GM19193 (cell line): ENCODE data around the gene TRPM1.

Experiments
- POLR2A ChIP-seq: IDR thresholded peaks from 4 replicates; pipeline ENCODE4 v1.6.1; 2011; ENCODE audit not compliant: insufficient read depth, insufficient read length; ENCODE audit errors: extremely low read depth

Gene TRPM1

GRCh38 chr15:31080591-31081014 is 20.9 kb downstream of the TRPM1 start:
- no peak for TF ChIP-seq POLR2A

GRCh38 chr15:31079519-31079918 is 22.0 kb downstream of the TRPM1 start:
- TF ChIP-seq POLR2A: no peak

DNA sequence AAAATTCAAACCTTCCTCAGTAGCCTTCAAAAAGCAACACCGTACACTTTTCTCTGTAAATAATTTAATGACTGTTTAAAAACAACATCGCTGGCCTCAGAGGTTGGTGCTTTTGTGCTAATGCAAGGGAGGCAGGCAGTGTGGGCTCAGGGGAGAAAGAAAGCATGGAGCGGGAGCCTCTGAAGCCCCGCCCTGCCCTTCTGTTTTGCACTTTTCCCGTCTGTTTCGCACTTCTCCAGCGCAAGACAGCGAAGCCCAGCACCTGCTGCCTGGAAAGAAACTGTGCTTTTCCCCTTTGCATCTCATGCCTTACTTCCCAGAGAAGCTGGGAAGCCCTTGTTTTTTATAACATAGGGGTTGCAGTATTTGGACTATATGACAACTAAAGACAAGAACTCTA is 23.1 kb downstream of the TRPM1 start:
- no peak for TF ChIP-seq POLR2A

DNA sequence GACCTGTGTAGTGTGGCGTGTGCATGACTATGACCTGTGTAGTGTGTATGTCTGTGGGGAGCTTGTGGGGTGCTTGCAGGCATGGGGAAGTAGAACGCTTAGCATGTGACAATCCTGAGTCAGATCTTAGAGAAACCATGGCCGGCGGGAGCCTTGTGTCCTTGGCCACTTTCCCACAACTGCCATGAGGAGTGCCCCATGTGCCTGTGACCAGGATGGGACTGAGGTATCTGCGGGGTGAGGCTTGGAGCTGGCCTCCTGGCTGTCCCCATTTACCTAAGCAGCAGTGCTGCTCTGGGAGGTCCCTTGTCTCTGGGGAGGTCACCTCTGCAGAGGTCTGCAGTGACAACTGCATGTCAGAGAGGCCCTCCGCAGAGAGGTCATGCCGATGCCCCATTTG is 23.6 kb downstream of the TRPM1 start:
- TF ChIP-seq POLR2A: no peak

- no peak for TF ChIP-seq POLR2A
Observed at GRCh38 chr15:31077181-31077580, 24.3 kb downstream of the TRPM1 start.

DNA sequence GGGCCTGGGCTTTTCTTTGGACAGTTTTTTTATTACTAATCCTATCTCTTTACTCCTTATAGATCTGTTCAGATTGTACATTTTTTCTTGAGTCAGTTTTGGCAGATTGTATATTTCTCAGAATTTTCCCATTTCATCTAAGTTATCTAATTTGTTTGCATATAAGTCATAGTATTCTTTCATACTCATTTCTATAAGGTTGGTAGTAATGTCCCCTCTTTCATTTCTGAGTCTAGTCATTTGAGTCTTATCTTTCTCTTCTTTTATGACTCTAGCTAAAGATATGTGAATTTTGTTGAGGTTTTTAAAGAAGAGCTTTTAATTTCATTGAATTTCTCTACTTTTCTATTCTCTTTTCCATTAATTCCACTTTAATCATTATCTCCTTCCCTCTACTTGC is 27.2 kb downstream of the TRPM1 start:
- no peak for TF ChIP-seq POLR2A

- TF ChIP-seq POLR2A: no peak
Observed at GRCh38 chr15:31070867-31071266, 30.7 kb downstream of the TRPM1 start.

DNA sequence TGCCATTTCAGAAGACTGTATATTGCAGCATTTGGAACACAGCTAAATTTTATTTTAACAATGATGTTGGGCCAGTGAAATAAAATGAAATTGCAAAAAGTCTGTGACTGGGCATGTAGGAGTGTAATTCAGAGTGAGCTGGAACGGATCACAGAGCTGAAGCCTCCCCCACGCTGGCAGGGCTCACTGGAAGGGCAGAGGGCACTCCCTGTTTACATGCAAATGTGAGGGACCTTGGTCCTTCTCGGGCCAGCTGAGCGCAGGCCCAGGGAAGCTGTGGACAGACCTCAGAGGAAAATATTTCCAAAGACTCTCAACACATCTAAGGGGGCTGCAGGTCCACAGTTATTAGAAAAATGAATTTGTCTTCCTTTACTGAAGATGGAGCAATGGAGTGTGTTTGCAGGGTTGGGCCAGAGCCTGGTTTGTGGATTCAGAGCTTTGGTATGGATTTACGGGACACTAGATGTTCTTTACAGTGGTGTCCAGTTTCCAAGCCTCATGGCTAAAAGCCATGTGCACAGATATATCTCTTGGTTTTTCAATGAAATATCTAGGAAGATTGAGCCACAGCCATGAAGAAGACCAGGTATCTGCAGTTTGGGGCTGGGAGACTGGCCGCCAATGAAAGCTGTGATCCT is 32.0 kb downstream of the TRPM1 start:
- TF ChIP-seq POLR2A: no peak

GRCh38 chr15:31067890-31068603 is 33.5 kb downstream of the TRPM1 start:
- no peak for TF ChIP-seq POLR2A

DNA sequence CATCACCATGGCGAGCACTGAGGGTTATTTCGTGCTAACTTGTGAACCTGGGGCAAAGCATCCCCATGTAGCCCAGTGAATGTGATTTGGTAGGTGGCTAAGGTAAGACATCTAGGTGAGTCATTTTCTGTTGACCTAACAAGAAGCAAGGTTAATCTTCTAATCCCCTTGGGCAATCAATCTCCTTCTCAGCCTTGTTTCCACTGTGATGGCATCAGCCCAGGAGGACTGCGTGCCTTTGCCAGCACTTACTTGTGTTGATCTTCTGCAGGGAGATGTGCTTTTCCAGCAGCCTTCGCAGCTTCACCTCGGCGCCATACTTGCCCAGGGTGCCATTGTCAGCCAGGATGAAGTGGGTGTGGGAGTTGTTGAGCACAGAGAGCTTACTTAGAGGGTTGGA is 35.7 kb downstream of the TRPM1 start:
- TF ChIP-seq POLR2A: no peak

GRCh38 chr15:31062911-31063310 is 38.6 kb downstream of the TRPM1 start:
- no peak for TF ChIP-seq POLR2A

- TF ChIP-seq POLR2A: no peak
Observed at GRCh38 chr15:31062310-31062847, 39.1 kb downstream of the TRPM1 start.

GRCh38 chr15:31060429-31061140 is 40.9 kb downstream of the TRPM1 start:
- no peak for TF ChIP-seq POLR2A

DNA sequence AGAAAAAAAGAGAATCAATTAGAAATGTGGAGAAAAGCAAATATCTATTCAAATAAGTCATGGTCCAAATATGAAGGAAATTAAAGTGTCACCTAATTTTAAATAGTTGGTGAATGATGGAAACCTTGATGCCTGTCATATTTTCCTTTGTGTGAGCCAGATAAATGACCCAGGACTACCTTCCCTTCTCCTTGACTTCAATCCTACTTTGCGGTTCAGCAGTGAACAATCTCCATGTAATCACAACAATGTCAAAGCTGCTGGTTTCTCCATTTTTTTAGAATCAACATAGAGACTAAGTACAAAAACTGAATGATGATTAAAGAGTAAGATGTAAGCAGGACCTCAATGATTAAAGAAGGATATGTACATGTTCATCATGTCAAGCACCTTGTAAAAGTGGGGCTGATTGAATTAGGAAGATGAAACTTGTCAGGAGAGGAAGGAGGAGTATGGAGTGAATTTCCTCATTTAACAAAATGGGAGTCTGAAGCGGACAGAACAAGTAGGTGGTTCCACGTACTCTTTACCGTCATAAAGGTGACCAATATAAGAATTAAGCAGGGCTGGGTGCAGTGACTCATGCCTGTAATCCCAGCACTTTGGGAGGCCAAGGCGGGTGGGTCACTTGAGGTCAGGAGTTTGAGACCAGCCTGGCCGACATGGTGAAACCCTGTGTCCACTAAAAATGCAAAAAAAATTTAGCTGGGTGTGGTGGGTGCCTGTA is 43.1 kb downstream of the TRPM1 start:
- TF ChIP-seq POLR2A: no peak
